HUES64 (cell line): ENCODE measurements around the gene SGSH.

ENCODE experiments used
- H3K27ac ChIP-seq: 2 replicates; pipeline ENCODE4 v1.7.0; 2013; ENCODE audit warnings: low read depth, low read length, inconsistent platforms
- H3K27me3 ChIP-seq: 2 replicates; pipeline ENCODE4 v1.6.1; 2013; ENCODE audit warnings: mild to moderate bottlenecking, low read length; ENCODE audit not compliant: insufficient read depth
- H3K36me3 ChIP-seq: 2 replicates; pipeline ENCODE4 v1.6.1; 2013; ENCODE audit warnings: mild to moderate bottlenecking, low read length; ENCODE audit not compliant: insufficient read depth
- H3K4me1 ChIP-seq: 2 replicates; pipeline ENCODE4 v1.6.1; 2013; ENCODE audit warnings: mild to moderate bottlenecking, low read length, moderate library complexity; ENCODE audit not compliant: insufficient read depth
- H3K4me3 ChIP-seq: 2 replicates; pipeline ENCODE4 v1.5.1; 2013; ENCODE audit warnings: mild to moderate bottlenecking, low read length, moderate library complexity
- H3K9ac ChIP-seq: 2 replicates; pipeline ENCODE4 v1.6.1; 2013; ENCODE audit warnings: mild to moderate bottlenecking, low read depth, low read length
- H3K9me3 ChIP-seq: 2 replicates; pipeline ENCODE4 v1.6.1; 2013; ENCODE audit warnings: low read depth, low read length; ENCODE audit not compliant: insufficient read depth
- WGBS: fragments of 150-250, 120-280 bp; methylation state at CpG from one replicate; pipeline ENCODE4 v1.1.7; 2013; ENCODE audit warnings: missing lambda C conversion rate; 5-methylcytosine and 5-hydroxymethylcytosine counted together

SGSH gene

GRCh38 chr17:80181431-80181830, 38.7 kb downstream of the SGSH start:
- no peak overlapping the region for H3K9ac ChIP-seq
- H3K9me3 ChIP-seq, result no peaks in the 10 kb centered on the region
- no peaks in the 10 kb centered on the region for H3K27me3 ChIP-seq
- H3K4me3 ChIP-seq, result no peak overlapping the region
- H3K4me1 ChIP-seq, result no peaks in the 10 kb centered on the region; the same call in 1 of the 2 replicates
- H3K27ac ChIP-seq, result no peak overlapping the region
- 93% methylated on average over 17 of the region's 17 CpGs for WGBS
- H3K36me3 ChIP-seq, result no peaks in the 10 kb centered on the region

GRCh38 chr17:80180192-80180591, 39.9 kb downstream of the SGSH start:
- 92% methylated on average over 14 of the region's 14 CpGs for WGBS
- H3K9me3 ChIP-seq, result no peaks in the 10 kb centered on the region
- no peak overlapping the region for H3K9ac ChIP-seq

GRCh38 chr17:80177986-80178595, 42.0 kb downstream of the SGSH start:
- Histone ChIP-seq H3K9me3 (no peaks in the 10 kb centered on the region), H3K27me3 (no peaks in the 10 kb centered on the region), H3K27ac (no peak overlapping the region), H3K4me3 (no peak overlapping the region), H3K4me1 (no peaks in the 10 kb centered on the region), H3K9ac (no peak overlapping the region), H3K36me3 (no peaks in the 10 kb centered on the region)
- WGBS, result 90% methylated on average over 21 of the region's 21 CpGs

More at GRCh38 chr17:80180192-80180591, 39.9 kb downstream of the SGSH start:
- no peaks in the 10 kb centered on the region for H3K27me3 ChIP-seq
- no peaks in the 10 kb centered on the region for H3K36me3 ChIP-seq
- no peak overlapping the region for H3K27ac ChIP-seq
- H3K4me3 ChIP-seq, result no peak overlapping the region
- H3K4me1 ChIP-seq, result no peaks in the 10 kb centered on the region; the same call in 1 of the 2 replicates

GRCh38 chr17:80176757-80177156, 43.4 kb downstream of the SGSH start:
- no peak overlapping the region for H3K4me3 ChIP-seq
- WGBS, result 94% methylated on average over 11 of the region's 11 CpGs
- H3K36me3 ChIP-seq, result no peaks in the 10 kb centered on the region
- no peaks in the 10 kb centered on the region for H3K9me3 ChIP-seq
- H3K9ac ChIP-seq, result no peak overlapping the region
- no peaks in the 10 kb centered on the region for H3K27me3 ChIP-seq
- H3K4me1 ChIP-seq, result no peaks in the 10 kb centered on the region
- no peak overlapping the region for H3K27ac ChIP-seq

GRCh38 chr17:80173916-80174315, 46.2 kb downstream of the SGSH start:
- WGBS, result 98% methylated on average over 5 of the region's 6 CpGs
- no peak overlapping the region for H3K9ac ChIP-seq
- no peaks in the 10 kb centered on the region for H3K4me1 ChIP-seq
- no peaks in the 10 kb centered on the region for H3K27me3 ChIP-seq
- no peak overlapping the region for H3K4me3 ChIP-seq
- no peak overlapping the region for H3K27ac ChIP-seq
- no peaks in the 10 kb centered on the region for H3K36me3 ChIP-seq
- H3K9me3 ChIP-seq, result no peaks in the 10 kb centered on the region

GRCh38 chr17:80173126-80173525, 47.0 kb downstream of the SGSH start:
- no peak overlapping the region for H3K9ac ChIP-seq
- no peaks in the 10 kb centered on the region for H3K9me3 ChIP-seq
- no peaks in the 10 kb centered on the region for H3K36me3 ChIP-seq
- H3K4me3 ChIP-seq, result no peak overlapping the region
- no peaks in the 10 kb centered on the region for H3K4me1 ChIP-seq
- H3K27me3 ChIP-seq, result no peaks in the 10 kb centered on the region
- WGBS, result 93% methylated on average over 2 of the region's 12 CpGs
- no peak overlapping the region for H3K27ac ChIP-seq

- Histone ChIP-seq H3K27ac (no peak overlapping the region), H3K9ac (no peak overlapping the region), H3K9me3 (no peaks in the 10 kb centered on the region), H3K4me1 (no peaks in the 10 kb centered on the region), H3K4me3 (no peak overlapping the region), H3K27me3 (no peaks in the 10 kb centered on the region), H3K36me3 (no peaks in the 10 kb centered on the region)
- 94% methylated on average over 7 of the region's 7 CpGs for WGBS
Measured at GRCh38 chr17:80171681-80172080, 48.5 kb downstream of the SGSH start.

GRCh38 chr17:80169784-80170500, 50.2 kb downstream of the SGSH start, which contains the start of gene CARD14:
Gene CARD14 (plus strand): TSS chr17:80170030. CDS start chr17:80181439, 11,409 bp downstream.
- Histone ChIP-seq H3K9me3 (no peaks in the 10 kb centered on the region), H3K4me1 (no peaks in the 10 kb centered on the region), H3K27ac (no peak within 1 kb of the TSS), H3K4me3 (no peak within 1 kb of the TSS), H3K36me3 (no peaks in the 10 kb centered on the region), H3K9ac (no peak within 1 kb of the TSS), H3K27me3 (no peaks in the 10 kb centered on the region)
- 90% methylated on average over 19 of the region's 19 CpGs for WGBS

- Histone ChIP-seq H3K9me3 (no peaks in the 10 kb centered on the region), H3K4me3 (no peak overlapping the region), H3K36me3 (no peaks in the 10 kb centered on the region), H3K27ac (no peak overlapping the region), H3K4me1 (no peaks in the 10 kb centered on the region), H3K9ac (no peak overlapping the region), H3K27me3 (no peaks in the 10 kb centered on the region)
- 92% methylated on average over 5 of the region's 5 CpGs for WGBS
Measured at GRCh38 chr17:80169107-80169506, 51.0 kb downstream of the SGSH start.

- 85% methylated on average over 5 of the region's 5 CpGs for WGBS
Measured at GRCh38 chr17:80168371-80168770, 51.8 kb downstream of the SGSH start.

GRCh38 chr17:80166446-80166845, 53.7 kb downstream of the SGSH start:
- H3K9ac ChIP-seq, result no peak overlapping the region

More at GRCh38 chr17:80168371-80168770, 51.8 kb downstream of the SGSH start:
- Histone ChIP-seq H3K9ac (no peak overlapping the region), H3K27me3 (no peaks in the 10 kb centered on the region), H3K9me3 (no peaks in the 10 kb centered on the region), H3K4me1 (no peaks in the 10 kb centered on the region), H3K36me3 (no peaks in the 10 kb centered on the region), H3K4me3 (no peak overlapping the region), H3K27ac (no peak overlapping the region)

More at GRCh38 chr17:80166446-80166845, 53.7 kb downstream of the SGSH start:
- H3K9me3 ChIP-seq, result no peaks in the 10 kb centered on the region
- no peak overlapping the region for H3K4me3 ChIP-seq
- no peaks in the 10 kb centered on the region for H3K36me3 ChIP-seq
- H3K27me3 ChIP-seq, result no peaks in the 10 kb centered on the region
- 95% methylated on average over 6 of the region's 6 CpGs for WGBS
- 0 out of 2 replicates have a peak, but pooled peaks cover 2% of the 10 kb centered on the region for H3K4me1 ChIP-seq
- no peak overlapping the region for H3K27ac ChIP-seq
